IMR-90 (cell line): ENCODE measurements around the gene GALNT14. TPM values are rescaled to one million over a fixed set of nuclear protein-coding genes. Genes with fewer than 3 reads are reported as not detected.

Experiments used
- ATAC-seq: fragments of 200-7000 bp; cut with Tn5 transposase; 2 replicates; pipeline ENCODE4 v1.9.1; 2020; ENCODE audit warnings: low read depth, mild to moderate bottlenecking, moderate library complexity
- BruUV-seq: library from RNA; stranded (reverse); fragments of 400-500 nt; replicated peaks from 2 replicates; lab custom pipeline; 2021; lab: Mats Ljungman, UMichigan
- CTCF ChIA-PET: fragments of 300-600 bp; formaldehyde crosslinking; extraction: SDS; loops from one replicate; lab custom pipeline; 2021; ENCODE audit warnings: antibody characterized with exemption; lab: Yijun Ruan, JAX
- POLR2A ChIA-PET: fragments of 300-600 bp; sonication (Branson Sonifier 250); formaldehyde crosslinking; loops from one replicate; lab custom pipeline; 2022; ENCODE audit warnings: antibody characterized with exemption; ENCODE audit not compliant: unreplicated experiment; lab: Charles Lee
- DNase-seq: peaks from one replicate; pipeline ENCODE4 v3.0.0; 2013
- H2AFZ ChIP-seq: replicated peaks from 2 replicates; pipeline ENCODE3; 2013; ENCODE audit warnings: low read length, mild to moderate bottlenecking; ENCODE audit not compliant: poor library complexity
- H2AK5ac ChIP-seq: 2 replicates; pipeline ENCODE4 v1.6.1; 2013; ENCODE audit warnings: low read depth, low read length, inconsistent platforms
- H2AK9ac ChIP-seq: replicated peaks from 2 replicates; pipeline ENCODE3; 2013; ENCODE audit warnings: mild to moderate bottlenecking, low read depth, low read length, moderate library complexity; ENCODE audit not compliant: poor library complexity
- H2BK120ac ChIP-seq: 2 replicates; pipeline ENCODE4 v1.6.1; 2013; ENCODE audit warnings: low read depth, low read length, inconsistent platforms
- H2BK15ac ChIP-seq: 3 replicates; pipeline ENCODE4 v1.6.1; 2013; ENCODE audit warnings: low read depth, low read length, inconsistent platforms
- H2BK20ac ChIP-seq: 2 replicates; pipeline ENCODE4 v1.6.1; 2013; ENCODE audit warnings: low read depth, mild to moderate bottlenecking, inconsistent platforms, low read length, moderate library complexity
- H2BK5ac ChIP-seq: 2 replicates; pipeline ENCODE4 v1.6.1; 2013; ENCODE audit warnings: mild to moderate bottlenecking, low read depth, low read length, inconsistent platforms; ENCODE audit not compliant: poor library complexity, severe bottlenecking
- H3K14ac ChIP-seq: replicated peaks from 2 replicates; pipeline ENCODE4 v1.6.1; 2013; ENCODE audit warnings: low read depth, low read length, inconsistent platforms
- H3K18ac ChIP-seq: 2 replicates; pipeline ENCODE4 v1.6.1; 2013; ENCODE audit warnings: low read depth, low read length, control low read depth
- H3K23ac ChIP-seq: 2 replicates; pipeline ENCODE4 v1.6.1; 2013; ENCODE audit warnings: low read depth, low read length, inconsistent platforms
- H3K27ac ChIP-seq: 2 replicates; pipeline ENCODE4 v1.5.1; 2013; ENCODE audit warnings: mild to moderate bottlenecking, control low read depth, low read length; ENCODE audit not compliant: insufficient read depth
- H3K27me3 ChIP-seq: 2 replicates; pipeline ENCODE4 v1.6.1; 2013; ENCODE audit warnings: low read length; ENCODE audit not compliant: control insufficient read depth, insufficient read depth
- H3K36me3 ChIP-seq: 2 replicates; pipeline ENCODE4 v1.6.1; 2013; ENCODE audit warnings: low read length, mixed read lengths; ENCODE audit not compliant: control insufficient read depth, insufficient read depth
- H3K4ac ChIP-seq: 2 replicates; pipeline ENCODE4 v1.6.1; 2013; ENCODE audit warnings: low read depth, low read length, inconsistent platforms
- H3K4me1 ChIP-seq: 2 replicates; pipeline ENCODE4 v1.6.1; 2013; ENCODE audit warnings: low read length, mixed read lengths; ENCODE audit not compliant: control insufficient read depth, insufficient read depth
- H3K4me2 ChIP-seq: 2 replicates; pipeline ENCODE4 v1.6.1; 2013; ENCODE audit warnings: low read depth, mild to moderate bottlenecking, control low read depth, low read length, moderate library complexity
- H3K4me3 ChIP-seq: 2 replicates; pipeline ENCODE4 v1.5.1; 2013; ENCODE audit warnings: low read depth, mild to moderate bottlenecking, control low read depth, low read length, moderate library complexity; ENCODE audit not compliant: insufficient read depth
- H3K56ac ChIP-seq: 2 replicates; pipeline ENCODE4 v1.6.1; 2013; ENCODE audit warnings: low read length, inconsistent platforms; ENCODE audit not compliant: insufficient read depth; ENCODE audit errors: extremely low read depth
- H3K79me1 ChIP-seq, 2 experiments: 2 replicates each; pipeline ENCODE4 v1.6.1; 2013; ENCODE audit warnings: low read length in 2 of 2, inconsistent platforms in 1 of 2, low read depth in 1 of 2
- H3K9ac ChIP-seq: 2 replicates; pipeline ENCODE4 v1.6.1; 2013; ENCODE audit warnings: low read depth, low read length, control low read depth
- H3K9me1 ChIP-seq: 2 replicates; pipeline ENCODE4 v1.6.1; 2013; ENCODE audit warnings: low read length, inconsistent platforms; ENCODE audit not compliant: insufficient read depth
- H3K9me3 ChIP-seq: 2 replicates; pipeline ENCODE4 v1.6.1; 2013; ENCODE audit warnings: low read length; ENCODE audit not compliant: control insufficient read depth, insufficient read depth
- H4K20me1 ChIP-seq: 2 replicates; pipeline ENCODE4 v1.6.1; 2013; ENCODE audit warnings: low read length, inconsistent platforms; ENCODE audit not compliant: insufficient read depth
- H4K5ac ChIP-seq: 2 replicates; pipeline ENCODE4 v1.6.1; 2013; ENCODE audit warnings: mild to moderate bottlenecking, low read depth, low read length, control low read depth
- H4K8ac ChIP-seq, 2 experiments: 2 replicates each; pipeline ENCODE4 v1.6.1; 2013; ENCODE audit warnings: low read depth in 2 of 2, low read length in 2 of 2, control low read depth in 1 of 2, inconsistent platforms in 1 of 2
- H4K91ac ChIP-seq: 2 replicates; pipeline ENCODE4 v1.6.1; 2013; ENCODE audit warnings: low read depth, low read length, inconsistent platforms; ENCODE audit not compliant: insufficient read depth
- BHLHE40 ChIP-seq: fragments of 150-350 bp; IDR thresholded peaks from 2 replicates; pipeline ENCODE4 v1.6.1; 2016; ENCODE audit warnings: mild to moderate bottlenecking, low read depth, low read length
- CHD1 ChIP-seq: IDR thresholded peaks from 2 replicates; pipeline ENCODE4 v1.6.1; 2012; ENCODE audit warnings: low read depth, low read length, improper control_type of control experiment
- CTCF ChIP-seq: conservative IDR thresholded peaks from 2 replicates; pipeline ENCODE4 v1.5.1; 2012; ENCODE audit warnings: mild to moderate bottlenecking, low read depth, low read length, improper control_type of control experiment
- ELK1 ChIP-seq: fragments of 150-350 bp; IDR thresholded peaks from 2 replicates; pipeline ENCODE4 v1.6.1; 2016; ENCODE audit warnings: low read depth, mild to moderate bottlenecking, low read length, moderate library complexity, borderline replicate concordance
- FOS ChIP-seq: fragments of 150-350 bp; IDR thresholded peaks from 2 replicates; pipeline ENCODE4 v1.6.1; 2016; ENCODE audit warnings: low read depth, low read length
- MAZ ChIP-seq: IDR thresholded peaks from 2 replicates; pipeline ENCODE4 v1.6.1; 2012; ENCODE audit warnings: low read depth, mild to moderate bottlenecking, low read length, improper control_type of control experiment, moderate library complexity, borderline replicate concordance
- NFE2L2 ChIP-seq: fragments of 150-350 bp; IDR thresholded peaks from 2 replicates; pipeline ENCODE4 v1.6.1; 2016; ENCODE audit warnings: low read depth, mild to moderate bottlenecking, low read length
- POLR2A ChIP-seq: IDR thresholded peaks from 2 replicates; pipeline ENCODE4 v1.6.1; 2012; ENCODE audit warnings: mild to moderate bottlenecking, low read depth, low read length
- RAD21 ChIP-seq: IDR thresholded peaks from 2 replicates; pipeline ENCODE4 v1.6.1; 2012; ENCODE audit warnings: low read length, improper control_type of control experiment
- RCOR1 ChIP-seq: IDR thresholded peaks from 2 replicates; pipeline ENCODE4 v1.6.1; 2012; ENCODE audit warnings: mild to moderate bottlenecking, low read length, improper control_type of control experiment; ENCODE audit not compliant: insufficient replicate concordance
- USF2 ChIP-seq: fragments of 150-350 bp; IDR thresholded peaks from 2 replicates; pipeline ENCODE4 v1.6.1; 2017; ENCODE audit warnings: mild to moderate bottlenecking, antibody characterized with exemption, low read length, low read depth
- WGBS, 2 experiments: methylation state at CpG; one replicate each; pipeline versions ENCODE4 v1.1.5 to v1.1.7; 2013; ENCODE audit warnings: missing lambda C conversion rate in 2 of 2; ENCODE audit not compliant: insufficient read length in 1 of 2; ENCODE audit errors: extremely low coverage in 2 of 2; 5-methylcytosine and 5-hydroxymethylcytosine counted together
- dilution Hi-C: fragments of 300-500 bp; cut with HindIII; formaldehyde crosslinking; loops from one replicate; pipeline ENCODE4 v1.14.3; 2018; ENCODE audit warnings: low sequenced_read_pairs; ENCODE audit not compliant: unreplicated experiment
- in situ Hi-C: fragments of 300-500 bp; cut with MboI; formaldehyde crosslinking; loops from 3 replicates; pipeline ENCODE4 v1.14.3; 2019; ENCODE audit warnings: low sequenced_read_pairs, inconsistent platforms, mixed read lengths
- intact Hi-C: fragments of 100-400 bp; cut with micrococcal nuclease; formaldehyde crosslinking; loops from 2 replicates; pipeline ENCODE4 v1.10.0; 2022
- polyA plus RNA-seq, 3 experiments: library from polyadenylated mRNA; depleted of rRNA; stranded (reverse); fragments of >200 nt; gene quantifications; 2 replicates each; pipeline ENCODE4 v1.2.3, GENCODE V29; 2012; ENCODE audit warnings: low replicate concordance in 1 of 3
- total RNA-seq: library from RNA; depleted of rRNA; stranded (reverse); fragments of >200 nt; gene quantifications from 2 replicates; pipeline ENCODE4 v1.2.3, GENCODE V29; 2012

GALNT14 gene
- total and polyA plus RNA-seq, 2 of the 4 experiments (the other 2 are of a cell fraction) = 0.15 to 0.18 TPM

- no peak for DNase-seq
- BruUV-seq = no TSS peak
- Histone ChIP-seq H2BK15ac (no peak overlapping the region), H2AFZ (no peak overlapping the region), H3K9ac (no peak overlapping the region), H2BK120ac (no peak overlapping the region), H3K9me3 (no peaks in the 10 kb centered on the region), H3K4me1 (no peaks in the 10 kb centered on the region), H4K5ac (no peak overlapping the region), H4K91ac (no peak overlapping the region), H3K27ac (no peak overlapping the region), H3K4ac (no peak overlapping the region), H3K36me3 (no peaks in the 10 kb centered on the region), H3K4me3 (no peak overlapping the region), H3K27me3 (peaks cover 5% of the 10 kb centered on the region), H3K9me1 (no peaks in the 10 kb centered on the region), H4K20me1 (no peaks in the 10 kb centered on the region), H3K14ac (no peak overlapping the region), H2AK9ac (no peak overlapping the region), H3K18ac (no peak overlapping the region), H3K4me2 (no peak overlapping the region), H2BK5ac (no peak overlapping the region), H3K23ac (no peak overlapping the region), H3K79me1 (no peaks in the 10 kb centered on the region), H2BK20ac (no peak overlapping the region), H2AK5ac (no peak overlapping the region), H3K56ac (no peak overlapping the region), H4K8ac (no peak overlapping the region)
- in situ Hi-C loops (loop anchor here (25.0 kb wide), 1 partner anchor 1005 kb away; no protein-coding TSS in a partner anchor), intact Hi-C loops (no loop called here), dilution Hi-C loops (no loop called here)
- TF ChIP-seq BHLHE40 = no peak
- TF ChIP-seq FOS = no peak
- TF ChIP-seq USF2 = no peak
- no peak for TF ChIP-seq ELK1
- no peak for TF ChIP-seq POLR2A
- TF ChIP-seq RCOR1 = no peak
- TF ChIP-seq CTCF = no peak
- no peak for TF ChIP-seq MAZ
- no peak for TF ChIP-seq CHD1
- no peak for TF ChIP-seq RAD21
- TF ChIP-seq NFE2L2 = no peak
- POLR2A ChIA-PET = no interaction called here
- WGBS, 2 experiments = no CpG with 5 or more reads among the region's 1 CpG
- CTCF ChIA-PET = no interaction called here
- ATAC-seq = no peak
Measured at GRCh38 chr2:31166925-31167324, 28.7 kb upstream of the GALNT14 start.
